DND-41 (cell line): ENCODE data around the gene RBFOX2.

ENCODE experiments used
- ATAC-seq: fragments of 200-7000 bp; cut with Tn5 transposase; 3 replicates; pipeline ENCODE4 v1.9.1; 2021; ENCODE audit warnings: low read depth; ENCODE audit not compliant: insufficient read depth
- DNase-seq: peaks from one replicate; pipeline ENCODE4 v3.0.0-alpha.2; 2020
- H2AFZ ChIP-seq: 2 replicates; pipeline ENCODE4 v1.6.0; 2012; ENCODE audit warnings: low read depth, low read length
- H3K27ac ChIP-seq: 2 replicates; pipeline ENCODE4 v1.5.1; 2012; ENCODE audit warnings: low read length, inconsistent platforms
- H3K27me3 ChIP-seq: fragments of 200-600 bp; sonication (generic); 2 replicates; pipeline ENCODE4 v1.6.0; 2012; ENCODE audit warnings: low read length, mild to moderate bottlenecking, inconsistent platforms; ENCODE audit not compliant: insufficient read depth, poor library complexity
- H3K36me3 ChIP-seq: 2 replicates; pipeline ENCODE4 v1.5.1; 2012; ENCODE audit warnings: low read length, inconsistent platforms; ENCODE audit not compliant: insufficient read depth
- H3K4me1 ChIP-seq: 2 replicates; pipeline ENCODE4 v1.5.1; 2012; ENCODE audit warnings: mild to moderate bottlenecking, low read length; ENCODE audit not compliant: insufficient read depth
- H3K4me2 ChIP-seq: 2 replicates; pipeline ENCODE4 v1.6.0; 2012; ENCODE audit warnings: mild to moderate bottlenecking, moderate library complexity, low read length, inconsistent platforms; ENCODE audit not compliant: insufficient read depth
- H3K4me3 ChIP-seq, 2 experiments: fragments of 200-600 bp in 1 of 2; shearing (Covaris generic) in 1 of 2; 2 replicates each; pipeline ENCODE4 v1.5.1; 2012 to 2016; ENCODE audit warnings: inconsistent platforms in 2 of 2, low read length in 2 of 2, mild to moderate bottlenecking in 2 of 2, low read depth in 1 of 2, moderate library complexity in 1 of 2
- H3K79me2 ChIP-seq: 2 replicates; pipeline ENCODE4 v1.6.0; 2012; ENCODE audit warnings: low read length, inconsistent platforms; ENCODE audit not compliant: insufficient read depth
- H3K9ac ChIP-seq: 2 replicates; pipeline ENCODE4 v1.6.0; 2012; ENCODE audit warnings: low read depth, mild to moderate bottlenecking, inconsistent platforms, low read length, moderate library complexity
- H3K9me3 ChIP-seq: 2 replicates; pipeline ENCODE4 v1.5.1; 2012; ENCODE audit warnings: low read length, moderate library complexity, mild to moderate bottlenecking, inconsistent platforms; ENCODE audit not compliant: insufficient read depth, severe bottlenecking
- H4K20me1 ChIP-seq: 2 replicates; pipeline ENCODE4 v1.6.0; 2012; ENCODE audit warnings: low read length; ENCODE audit not compliant: insufficient read depth
- CTCF ChIP-seq: IDR thresholded peaks from 2 replicates; pipeline ENCODE4 v1.5.1; 2012; ENCODE audit warnings: borderline replicate concordance, low read length, moderate library complexity, mild to moderate bottlenecking; ENCODE audit not compliant: poor library complexity, severe bottlenecking; ENCODE audit errors: extremely low read depth
- EZH2 ChIP-seq: IDR thresholded peaks from 3 replicates; pipeline ENCODE4 v1.6.1; 2012; ENCODE audit warnings: borderline replicate concordance, low read depth, mild to moderate bottlenecking, moderate library complexity, low read length, inconsistent platforms; ENCODE audit not compliant: severe bottlenecking

RBFOX2 gene

GRCh38 chr22:35914357-35914664, 114.3 kb downstream of the RBFOX2 start:
- no peak overlapping the region for H3K4me3 ChIP-seq
- DNase-seq: no peak
- peaks cover 3% of the 10 kb centered on the region for H3K27me3 ChIP-seq
- no peak overlapping the region for H3K27ac ChIP-seq
- no peak overlapping the region for H3K4me2 ChIP-seq
- H4K20me1 ChIP-seq: no peaks in the 10 kb centered on the region
- H3K79me2 ChIP-seq: no peaks in the 10 kb centered on the region
- no peak for TF ChIP-seq EZH2
- no peak for TF ChIP-seq CTCF
- no peaks in the 10 kb centered on the region for H3K9me3 ChIP-seq
- H3K9ac ChIP-seq: no peak overlapping the region
- H2AFZ ChIP-seq: no peak overlapping the region
- peaks cover 9% of the 10 kb centered on the region for H3K4me1 ChIP-seq
- H3K36me3 ChIP-seq: no peaks in the 10 kb centered on the region
- ATAC-seq: no peak

- peaks cover 9% of the 10 kb centered on the region for H3K4me1 ChIP-seq
- H3K4me3 ChIP-seq: no peak overlapping the region
- no peaks in the 10 kb centered on the region for H3K79me2 ChIP-seq
- H3K36me3 ChIP-seq: no peaks in the 10 kb centered on the region
- no peak for TF ChIP-seq EZH2
- TF ChIP-seq CTCF: no peak
- H2AFZ ChIP-seq: no peak overlapping the region
- no peak overlapping the region for H3K27ac ChIP-seq
- ATAC-seq (no peak), DNase-seq (no peak)
- H3K4me2 ChIP-seq: no peak overlapping the region
- H3K9ac ChIP-seq: no peak overlapping the region
- H4K20me1 ChIP-seq: no peaks in the 10 kb centered on the region
- H3K9me3 ChIP-seq: no peaks in the 10 kb centered on the region
- H3K27me3 ChIP-seq: peaks cover 3% of the 10 kb centered on the region
Observed at GRCh38 chr22:35913925-35914324, 114.7 kb downstream of the RBFOX2 start.

GRCh38 chr22:35912658-35913057, 116.0 kb downstream of the RBFOX2 start:
- Histone ChIP-seq H3K9ac (no peak overlapping the region), H3K79me2 (no peaks in the 10 kb centered on the region), H3K27me3 (peaks cover 3% of the 10 kb centered on the region), H3K4me2 (no peak overlapping the region), H3K4me3 (no peak overlapping the region), H3K4me1 (peaks cover 9% of the 10 kb centered on the region), H3K27ac (no peak overlapping the region), H3K36me3 (no peaks in the 10 kb centered on the region), H3K9me3 (no peaks in the 10 kb centered on the region), H2AFZ (no peak overlapping the region), H4K20me1 (no peaks in the 10 kb centered on the region)
- no peak for TF ChIP-seq CTCF
- no peak for TF ChIP-seq EZH2
- DNase-seq (no peak), ATAC-seq (no peak)

- Histone ChIP-seq H3K9ac (no peak overlapping the region), H3K9me3 (no peaks in the 10 kb centered on the region), H3K27ac (no peak overlapping the region), H2AFZ (no peak overlapping the region), H3K79me2 (no peaks in the 10 kb centered on the region), H3K4me3 (no peak overlapping the region), H3K4me2 (no peak overlapping the region), H3K4me1 (peaks cover 9% of the 10 kb centered on the region), H3K36me3 (no peaks in the 10 kb centered on the region), H3K27me3 (peaks cover 3% of the 10 kb centered on the region), H4K20me1 (no peaks in the 10 kb centered on the region)
- DNase-seq: no peak
- TF ChIP-seq CTCF (no peak), EZH2 (no peak)
- no peak for ATAC-seq
Observed at GRCh38 chr22:35911877-35912276, 116.7 kb downstream of the RBFOX2 start.
